Activated T-cell treated with anti-CD3 and anti-CD28 coated beads, Interleukin-2, amount 50 U/mL, for 1 hour (primary cell): ENCODE results near the gene LRWD1.
"Not testable (repeated sequence)": the region's sequence is repeated elsewhere in the genome, so short reads cannot be mapped to it uniquely, and the experiment has no call there.

Experiments
- DNase-seq: peaks from one replicate; pipeline ENCODE4 v3.0.0-alpha.2; 2020

LRWD1 gene

GRCh38 chr7:102469351-102469971 lies 4.7 kb downstream of the LRWD1 start:
- DNase-seq, result no peak

- no peak for DNase-seq
Measured at GRCh38 chr7:102469972-102470825, 5.4 kb downstream of the LRWD1 start.

GRCh38 chr7:102471791-102472125 lies 7.0 kb downstream of the LRWD1 start:
- no peak for DNase-seq

DNA sequence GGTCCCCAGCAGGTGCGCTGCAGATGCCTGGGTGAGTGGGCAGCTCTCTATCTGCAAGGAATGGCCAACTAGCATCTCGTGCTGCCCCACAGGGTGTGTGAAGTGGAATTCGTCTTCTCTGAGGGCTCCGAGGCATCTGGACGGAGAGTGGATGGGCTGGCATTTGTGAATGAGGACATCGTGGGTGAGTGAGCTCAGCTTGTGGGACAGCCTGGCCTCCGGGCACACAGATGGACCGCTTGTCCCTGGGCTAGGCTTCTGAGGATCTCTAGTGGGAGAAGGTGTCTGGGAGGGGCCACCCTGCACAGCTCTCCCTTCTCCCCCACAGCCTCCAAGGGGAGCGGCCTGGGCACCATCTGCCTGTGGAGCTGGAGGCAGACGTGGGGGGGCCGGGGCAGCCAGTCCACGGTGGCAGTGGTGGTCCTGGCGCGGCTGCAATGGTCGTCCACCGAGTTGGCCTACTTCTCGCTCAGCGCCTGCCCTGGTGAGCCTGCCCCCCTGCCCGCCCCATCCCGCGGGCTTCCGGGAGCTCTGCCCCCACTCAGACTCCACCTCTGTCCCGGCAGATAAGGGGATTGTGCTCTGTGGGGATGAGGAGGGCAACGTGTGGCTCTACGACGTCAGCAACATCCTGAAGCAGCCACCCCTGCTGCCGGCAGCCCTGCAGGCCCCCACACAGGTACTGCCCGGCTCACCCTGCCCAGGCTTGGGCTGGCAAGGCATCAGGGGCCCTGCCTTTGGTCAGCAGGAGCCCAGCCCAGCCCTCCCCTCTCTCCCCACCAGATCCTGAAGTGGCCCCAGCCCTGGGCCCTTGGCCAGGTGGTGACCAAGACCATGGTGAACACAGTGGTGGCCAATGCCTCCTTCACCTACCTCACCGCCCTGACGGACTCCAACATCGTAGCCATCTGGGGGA lies 7.6 kb downstream of the LRWD1 start:
- no peak for DNase-seq

DNA sequence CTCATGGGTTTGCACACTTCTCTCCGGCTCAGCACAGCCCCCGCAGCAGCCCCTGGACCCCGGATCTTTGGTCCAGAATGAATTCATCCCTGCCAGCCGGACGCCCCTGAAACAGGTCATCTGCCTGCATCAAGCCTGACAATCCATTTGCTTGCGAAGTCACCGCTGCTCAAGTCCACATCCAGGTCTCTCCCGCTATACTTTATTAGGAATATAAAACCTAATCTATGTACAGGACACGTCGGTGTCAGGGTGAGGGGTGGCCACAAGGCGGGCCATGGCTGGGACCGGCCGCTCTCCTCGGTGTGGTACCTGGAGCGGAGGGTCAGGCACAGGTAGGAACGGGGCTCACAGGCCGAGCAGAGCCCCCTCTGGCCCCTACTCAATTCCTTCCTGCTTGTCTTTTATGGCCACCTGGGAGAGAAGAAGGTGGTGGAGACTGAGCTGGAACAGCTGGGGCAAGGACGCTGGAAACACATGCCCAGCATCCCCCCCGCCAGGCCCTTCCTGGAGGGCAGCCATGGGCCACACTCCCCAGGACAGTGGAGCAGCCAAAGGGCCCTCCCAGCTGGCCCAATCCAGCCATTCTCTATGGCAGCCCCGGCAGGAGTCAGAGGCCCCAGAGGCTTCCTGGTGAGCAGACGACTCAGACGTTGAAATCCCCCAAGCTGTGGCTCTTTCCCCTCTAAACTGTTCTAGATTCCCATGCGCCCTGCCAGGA lies 8.6 kb downstream of the LRWD1 start:
- DNase-seq, result no peak

DNA sequence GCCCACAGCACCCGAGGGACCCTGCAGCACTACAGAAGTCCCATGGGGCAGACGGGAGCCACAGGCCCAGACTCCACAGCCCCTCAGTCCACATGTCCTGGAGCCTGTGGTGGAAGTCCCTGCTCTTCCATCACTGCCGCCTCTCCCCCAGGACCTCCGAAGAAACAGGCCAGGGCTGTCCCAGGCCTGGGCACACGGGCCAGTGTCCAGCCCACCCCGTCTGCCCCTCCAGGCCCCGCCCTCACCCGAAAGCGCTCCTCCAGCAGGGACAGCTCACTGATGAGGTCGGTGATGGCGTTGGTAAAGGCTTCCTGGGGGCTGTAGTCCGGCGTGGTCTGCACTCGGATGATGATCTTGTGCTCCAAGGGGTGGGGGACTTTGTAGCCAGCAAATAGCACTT lies 9.3 kb downstream of the LRWD1 start:
- DNase-seq, result not testable (repeated sequence)

- DNase-seq, result not testable (repeated sequence)
Measured at GRCh38 chr7:102474736-102475435, 10.1 kb downstream of the LRWD1 start.

DNA sequence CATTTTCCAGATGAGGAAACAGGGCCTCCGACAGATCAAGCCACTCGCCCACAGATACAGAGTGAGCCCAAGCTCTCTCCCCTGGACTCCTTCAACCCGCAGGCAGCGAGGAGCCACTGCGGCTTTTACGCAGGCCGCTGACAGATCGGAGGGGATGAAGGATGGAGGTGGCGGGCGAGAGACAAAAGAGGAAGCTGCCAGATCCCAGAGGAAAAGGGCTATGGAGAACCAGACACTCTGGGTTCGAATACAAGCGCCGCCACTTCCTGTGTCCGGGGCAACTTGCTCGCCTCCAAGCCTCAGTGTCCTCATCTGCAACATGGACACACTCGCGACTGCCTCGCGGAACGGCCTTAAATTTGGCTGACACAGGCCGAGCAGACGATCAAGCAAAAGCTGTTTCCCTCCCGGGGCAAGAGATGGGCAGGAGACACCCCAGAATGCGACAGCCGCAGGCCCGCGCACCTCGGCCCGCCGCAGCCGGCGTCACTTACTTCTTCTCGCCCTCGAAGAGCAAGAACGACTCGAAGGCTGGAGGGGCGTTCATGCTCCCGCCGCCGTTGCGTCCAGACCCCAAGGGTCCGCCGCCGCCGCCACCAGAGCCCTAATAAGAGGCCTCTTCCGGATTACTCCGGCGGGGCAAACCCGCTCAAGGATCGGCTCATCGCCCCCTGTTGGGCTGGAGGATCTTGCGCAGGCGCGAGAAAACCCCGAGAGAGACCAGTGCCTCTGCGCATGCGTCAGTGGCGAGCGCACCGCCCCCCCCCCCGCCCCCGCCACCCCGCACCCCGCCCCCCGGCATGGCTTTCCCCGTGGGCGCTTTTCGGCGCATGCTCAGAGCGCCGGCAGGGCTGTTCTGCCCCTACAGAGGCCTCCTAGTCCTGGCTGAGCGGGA lies 13.8 kb downstream of the LRWD1 start, which contains the start of gene POLR2J:
Gene POLR2J (minus strand): TSS at position 609 of the 895 bp plus-strand sequence. CDS start 62 bp downstream, at position 547.
- DNase-seq, result peak; percentile 100

- not testable (repeated sequence) for DNase-seq
Measured at GRCh38 chr7:102479209-102479584, 14.4 kb downstream of the LRWD1 start.

GRCh38 chr7:102479982-102480637 lies 15.3 kb downstream of the LRWD1 start:
- DNase-seq, result peak; percentile 47

GRCh38 chr7:102481962-102482361 lies 17.2 kb downstream of the LRWD1 start:
- DNase-seq, result not testable (repeated sequence)

- DNase-seq, result not testable (repeated sequence)
Measured at GRCh38 chr7:102484317-102484716, 19.5 kb downstream of the LRWD1 start.

DNA sequence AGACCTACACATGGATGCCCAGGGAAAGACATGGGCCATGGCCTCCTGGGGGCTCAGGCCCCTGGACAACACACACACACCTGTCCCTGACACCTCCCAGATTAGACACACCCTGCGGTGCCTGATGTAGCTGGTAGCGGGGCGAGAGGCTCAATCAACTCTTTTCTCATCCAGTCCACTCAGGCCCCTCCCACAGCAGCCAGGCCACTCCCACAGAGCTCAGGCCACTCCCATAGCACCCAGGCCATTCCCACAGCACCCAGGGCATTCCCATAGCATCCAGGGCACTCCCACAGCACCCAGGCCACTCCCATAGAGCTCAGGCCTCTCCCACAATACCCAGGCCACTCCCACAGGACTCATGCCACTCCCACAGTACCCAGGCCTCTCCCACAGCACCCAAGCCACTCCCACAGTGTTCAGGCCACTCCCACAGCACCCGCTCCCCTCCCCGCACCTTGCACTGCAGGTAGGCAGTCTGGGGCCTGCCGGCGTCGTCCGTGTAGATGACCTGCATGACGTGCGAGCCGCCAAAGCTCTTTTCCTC lies 25.8 kb downstream of the LRWD1 start:
- DNase-seq, result peak; percentile 54

DNA sequence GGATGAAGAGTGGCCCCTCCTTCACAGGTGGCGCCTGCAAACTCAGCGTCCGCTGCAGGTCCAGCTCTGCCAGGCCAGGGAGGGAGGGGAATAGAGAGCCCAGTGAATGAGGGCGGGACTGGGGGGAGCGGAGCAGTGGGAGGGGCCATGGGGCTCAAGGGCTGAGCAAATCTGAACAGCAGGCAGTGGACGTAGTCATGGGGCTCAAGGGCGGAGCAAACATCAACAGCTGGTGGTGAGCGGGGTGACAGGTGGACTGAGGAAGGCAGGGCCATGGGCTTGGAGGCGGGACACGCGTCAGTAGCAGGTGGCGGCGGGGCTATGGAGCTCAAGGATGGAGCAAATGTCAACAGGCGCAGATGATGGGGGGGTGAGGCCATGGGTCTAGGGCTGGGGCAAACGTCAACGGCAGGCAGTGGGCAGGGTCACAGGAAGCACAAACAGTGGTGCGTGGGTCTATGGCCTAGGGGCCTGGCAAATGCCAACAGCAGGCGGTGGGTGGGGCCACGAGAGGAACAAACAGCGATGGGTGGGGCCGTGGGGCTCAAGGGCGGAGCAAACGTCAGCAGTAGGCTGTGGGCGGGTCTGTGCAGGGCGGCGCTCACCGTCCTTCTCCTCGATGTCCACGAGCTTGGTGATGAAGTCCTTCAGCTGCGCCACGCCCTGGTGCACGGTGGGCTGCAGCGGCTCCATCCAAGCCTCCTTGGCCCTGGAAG lies 28.6 kb downstream of the LRWD1 start:
- DNase-seq, result peak; percentile 33

DNA sequence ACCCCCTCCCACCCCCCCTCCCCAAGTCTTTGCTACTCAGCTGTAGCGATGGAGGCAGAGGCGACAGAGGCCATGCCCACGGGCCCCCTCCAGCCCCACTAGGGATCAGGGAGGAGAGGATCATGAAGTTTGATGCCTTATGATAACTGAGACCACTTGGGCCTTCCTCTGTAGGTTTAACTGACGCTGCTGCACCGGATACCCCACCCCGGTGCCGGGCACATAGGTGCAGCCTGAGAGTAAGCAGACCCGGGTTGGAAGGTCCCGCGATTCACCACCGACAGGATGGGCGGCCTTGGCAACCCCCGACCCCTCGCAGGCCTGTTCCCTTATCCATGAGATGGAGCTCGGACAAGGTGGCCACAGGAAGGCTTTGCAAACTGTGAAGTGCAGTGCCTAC lies 29.2 kb downstream of the LRWD1 start:
- DNase-seq, result peak; percentile 28

DNA sequence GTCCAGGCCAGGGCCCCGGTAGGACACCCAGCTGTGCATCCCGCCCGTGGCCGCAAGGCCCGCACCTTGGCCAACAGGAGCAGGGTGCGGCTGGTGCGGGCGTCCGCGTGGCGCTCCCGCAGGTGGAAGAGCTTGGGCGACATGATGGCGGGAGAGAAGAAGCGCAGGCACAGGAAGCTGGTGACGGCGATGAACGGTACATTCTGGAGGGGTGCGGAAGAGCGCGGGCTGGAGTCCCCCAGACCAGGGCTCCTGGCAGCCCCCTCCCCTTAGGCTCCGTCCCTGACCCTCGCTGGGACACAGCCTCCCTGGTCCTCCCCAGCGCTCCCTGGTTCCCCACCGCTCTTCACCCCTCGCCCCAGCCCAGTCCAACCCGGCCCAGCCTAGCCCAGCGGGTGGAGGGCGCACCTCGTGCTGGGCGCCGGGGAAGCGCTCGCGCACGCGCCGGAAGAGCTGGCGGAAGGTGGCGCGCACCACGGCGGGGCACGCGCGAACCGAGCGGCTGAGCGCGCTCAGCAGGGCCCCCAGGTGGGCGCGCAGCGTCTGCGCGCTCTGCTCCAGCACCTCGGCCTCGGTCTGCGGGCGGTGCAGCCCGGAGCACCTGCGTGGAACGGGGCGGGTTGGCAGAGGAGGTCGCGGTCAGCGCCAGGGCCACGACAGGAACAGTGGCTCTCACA lies 29.8 kb downstream of the LRWD1 start:
- not testable (repeated sequence) for DNase-seq

DNA sequence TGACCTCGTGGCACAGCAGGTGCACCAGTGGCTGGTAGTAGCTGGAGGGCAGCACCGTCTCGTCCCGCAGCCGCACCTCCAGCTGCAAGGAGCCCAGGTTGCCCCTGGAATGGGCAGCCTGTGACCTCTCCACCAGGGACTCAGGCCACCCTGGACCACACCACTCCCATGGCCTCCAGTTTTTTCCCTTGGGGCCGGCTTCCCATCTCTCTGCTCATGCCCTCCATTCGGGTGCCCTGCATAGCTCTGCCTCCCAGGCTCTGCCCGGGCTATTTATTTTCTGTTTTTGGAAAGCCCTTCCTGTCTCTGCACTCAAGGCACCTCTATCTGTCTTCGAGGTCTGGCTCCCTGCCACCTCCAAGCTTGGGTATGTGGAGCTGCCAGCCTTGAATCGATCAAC lies 32.1 kb downstream of the LRWD1 start:
- not testable (repeated sequence) for DNase-seq

DNA sequence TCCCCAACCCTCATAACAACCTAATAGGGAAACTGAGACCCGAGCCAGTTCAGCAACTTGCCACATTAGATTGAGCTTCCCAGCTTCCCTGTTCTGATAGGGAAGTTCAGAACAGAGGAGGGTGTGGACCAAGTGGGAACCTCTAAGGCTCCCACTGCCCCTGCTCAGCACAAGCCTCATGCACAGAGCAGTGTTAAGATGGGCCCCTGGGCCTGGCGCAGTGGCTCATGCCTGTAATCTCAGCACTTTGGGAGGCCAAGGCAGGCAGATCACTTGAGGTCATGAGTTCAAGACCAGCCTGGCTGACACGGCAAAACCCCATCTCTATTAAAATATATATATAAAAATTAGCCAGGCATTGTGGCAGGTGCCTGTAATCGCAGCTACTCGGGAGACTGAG lies 32.5 kb downstream of the LRWD1 start:
- DNase-seq, result not testable (repeated sequence)

GRCh38 chr7:102498321-102498720 lies 33.5 kb downstream of the LRWD1 start:
- DNase-seq, result not testable (repeated sequence)
